ENCODE results near the gene LAMA2. TPM values are rescaled to one million over a fixed set of nuclear protein-coding genes. Genes with fewer than 3 reads are reported as not detected.
"Not testable (repeated sequence)": the region's sequence is repeated elsewhere in the genome, so short reads cannot be mapped to it uniquely, and the experiment has no call there.

Gene LAMA2
- total RNA-seq, 1 donor from 2014 or later, result 0.58 TPM

DNA sequence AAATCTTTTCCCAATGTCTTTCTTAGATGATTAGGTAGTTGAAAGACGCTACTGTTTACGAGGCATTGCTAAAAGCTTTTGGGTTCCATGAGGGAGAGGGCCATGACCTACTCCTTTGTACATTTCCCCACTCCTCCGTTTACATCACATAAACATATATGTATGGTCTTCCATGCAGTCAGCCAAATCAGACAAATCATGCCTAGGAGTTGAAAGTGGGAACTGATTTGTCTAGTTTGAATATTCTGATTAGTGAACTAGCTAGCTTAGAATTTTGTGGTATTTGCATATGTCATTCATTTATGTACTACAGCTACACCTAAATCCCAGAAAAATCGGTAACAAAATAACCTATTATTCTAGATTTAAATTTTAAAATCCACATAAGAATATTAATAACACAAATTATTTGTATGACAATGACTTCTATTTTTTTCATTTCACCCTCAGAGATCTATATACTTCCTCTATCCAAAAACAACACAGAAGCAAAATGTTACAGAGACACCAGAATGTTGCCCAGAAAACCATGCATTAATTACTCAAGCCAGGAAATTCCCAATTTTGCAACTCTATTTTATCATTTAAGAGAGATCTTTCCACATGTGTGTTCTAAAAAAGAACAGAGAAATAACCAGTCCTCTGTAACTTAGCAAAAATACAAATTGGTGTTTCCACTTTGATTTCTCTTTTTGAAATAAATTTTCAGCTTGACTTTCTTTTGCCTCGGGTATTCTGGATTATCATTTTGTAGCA, 231.9 kb downstream of the LAMA2 start:
- no peak for DNase-seq (ENCODE audit: extremely low read depth, low read depth, low spot score)

DNA sequence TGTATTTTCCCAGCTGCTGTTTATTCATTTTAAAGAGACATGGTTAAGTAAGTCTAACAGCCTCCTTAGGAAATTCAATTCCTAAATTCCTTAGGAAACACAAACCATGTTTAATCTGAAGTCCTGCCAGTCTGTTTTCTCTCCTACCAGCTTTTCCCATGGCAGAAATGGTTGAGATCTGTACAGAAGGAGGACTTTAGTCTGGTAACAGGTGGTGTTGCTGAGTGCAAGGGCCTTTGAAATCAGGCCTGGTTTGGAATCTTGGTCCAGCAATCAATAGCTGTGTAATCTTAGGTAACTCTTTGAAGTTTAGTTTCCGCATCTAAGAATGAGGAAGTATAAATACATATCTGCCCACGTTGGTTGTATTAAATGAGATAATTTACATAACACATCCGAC, 232.5 kb downstream of the LAMA2 start:
- no peak for DNase-seq (ENCODE audit: extremely low read depth, low read depth, low spot score)

DNA sequence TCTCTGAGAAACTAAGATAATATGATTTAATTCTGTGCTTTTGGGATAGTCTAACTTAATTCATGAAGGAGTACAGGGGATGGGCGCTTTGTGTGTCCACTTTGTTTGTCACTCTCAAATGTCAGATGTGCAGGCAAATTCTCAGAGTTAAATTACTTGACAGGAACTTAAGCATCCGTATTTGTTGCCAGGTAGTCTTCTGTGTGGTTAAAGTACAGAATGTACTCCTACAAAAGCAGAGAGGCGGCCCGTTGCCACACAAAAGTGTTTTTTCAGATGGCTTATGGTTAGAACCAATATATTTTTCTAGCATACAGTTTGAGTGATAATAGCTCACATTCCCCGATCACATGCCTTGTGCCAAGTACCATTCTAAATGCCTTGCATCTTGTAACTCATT, 234.4 kb downstream of the LAMA2 start:
- no peak for DNase-seq (ENCODE audit: extremely low read depth, low read depth, low spot score)

GRCh38 chr6:129120856-129121638, 238.1 kb downstream of the LAMA2 start:
- no peak for DNase-seq (ENCODE audit: extremely low read depth, low read depth, low spot score)

- DNase-seq (ENCODE audit: extremely low read depth, low read depth, low spot score), result no peak
Observed at GRCh38 chr6:129124347-129124746, 241.4 kb downstream of the LAMA2 start.

- no peak for DNase-seq (ENCODE audit: extremely low read depth, low read depth, low spot score)
Observed at GRCh38 chr6:129130106-129130505, 247.2 kb downstream of the LAMA2 start.

- no peak for DNase-seq (ENCODE audit: extremely low read depth, low read depth, low spot score)
Observed at GRCh38 chr6:129130959-129131681, 248.2 kb downstream of the LAMA2 start.

GRCh38 chr6:129133770-129134192, 250.8 kb downstream of the LAMA2 start:
- peak; percentile 44 for DNase-seq (ENCODE audit: extremely low read depth, low read depth, low spot score)

GRCh38 chr6:129134535-129134934, 251.6 kb downstream of the LAMA2 start:
- DNase-seq (ENCODE audit: extremely low read depth, low read depth, low spot score), result no peak

- no peak for DNase-seq (ENCODE audit: extremely low read depth, low read depth, low spot score)
Observed at GRCh38 chr6:129135451-129135850, 252.5 kb downstream of the LAMA2 start.

- no peak for DNase-seq (ENCODE audit: extremely low read depth, low read depth, low spot score)
Observed at GRCh38 chr6:129136751-129137150, 253.8 kb downstream of the LAMA2 start.

- DNase-seq (ENCODE audit: extremely low read depth, low read depth, low spot score), result no peak
Observed at GRCh38 chr6:129138739-129139405, 255.9 kb downstream of the LAMA2 start.

DNA sequence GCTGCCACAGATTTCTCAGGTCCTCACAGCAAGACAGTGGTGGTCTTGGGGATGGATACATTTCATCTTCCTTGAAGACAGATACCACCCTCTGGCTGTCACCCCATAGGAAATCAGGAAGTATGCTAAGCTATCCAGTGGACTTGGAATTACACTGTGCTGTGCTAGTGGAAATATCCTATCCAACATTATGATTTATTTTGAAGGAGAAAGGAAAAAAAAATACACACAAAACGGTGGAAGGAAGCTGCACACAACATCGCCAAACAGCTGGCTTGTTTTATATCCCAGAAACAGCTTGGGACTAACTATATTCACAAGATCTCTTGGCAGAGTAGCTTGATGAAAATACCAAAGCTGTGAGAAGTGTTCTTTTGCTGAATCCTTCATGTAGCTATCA, 257.6 kb downstream of the LAMA2 start:
- no peak for DNase-seq (ENCODE audit: extremely low read depth, low read depth, low spot score)

GRCh38 chr6:129141499-129141898, 258.6 kb downstream of the LAMA2 start:
- no peak for DNase-seq (ENCODE audit: extremely low read depth, low read depth, low spot score)

DNA sequence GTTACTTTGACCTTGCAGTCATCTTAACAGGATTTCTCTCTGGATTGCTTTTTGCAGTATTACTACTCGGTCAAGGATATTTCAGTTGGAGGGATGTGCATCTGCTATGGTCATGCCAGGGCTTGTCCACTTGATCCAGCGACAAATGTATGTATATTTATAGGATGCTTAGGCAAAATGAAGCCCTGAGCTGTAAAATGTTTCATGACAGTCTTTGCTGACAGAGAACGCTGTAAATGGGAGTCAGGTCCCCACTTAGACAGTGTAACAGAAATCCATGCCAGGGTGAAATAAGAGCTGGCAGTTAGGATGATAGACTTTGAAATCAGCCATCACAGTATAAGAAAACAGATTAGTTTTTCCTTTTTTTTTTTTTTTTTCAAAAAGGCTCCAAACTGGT, 264.0 kb downstream of the LAMA2 start:
- DNase-seq (ENCODE audit: extremely low read depth, low read depth, low spot score), result no peak

DNA sequence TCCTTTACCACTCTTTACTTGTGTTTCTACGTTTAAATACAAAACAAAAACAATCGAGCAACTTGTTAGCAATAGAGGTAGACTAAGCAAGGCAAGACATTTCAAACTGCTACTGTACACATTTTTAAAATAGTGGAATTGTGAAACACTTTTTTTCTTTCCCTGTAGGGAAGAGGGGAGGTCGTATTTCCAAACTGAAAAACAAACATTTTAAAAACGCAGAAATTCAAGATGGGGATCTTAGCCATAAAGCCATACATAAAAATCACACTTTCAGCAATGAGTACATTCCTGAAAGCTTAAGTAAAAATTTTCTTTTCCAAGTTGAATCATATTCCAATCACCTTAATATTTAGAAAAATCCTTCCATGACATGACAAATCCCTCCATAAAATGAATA, 267.6 kb downstream of the LAMA2 start:
- no peak for DNase-seq (ENCODE audit: extremely low read depth, low read depth, low spot score)

- DNase-seq (ENCODE audit: extremely low read depth, low read depth, low spot score), result no peak
Observed at GRCh38 chr6:129153257-129153656, 270.3 kb downstream of the LAMA2 start.

GRCh38 chr6:129159242-129159641, 276.3 kb downstream of the LAMA2 start:
- not testable (repeated sequence) for DNase-seq (ENCODE audit: extremely low read depth, low read depth, low spot score)

DNA sequence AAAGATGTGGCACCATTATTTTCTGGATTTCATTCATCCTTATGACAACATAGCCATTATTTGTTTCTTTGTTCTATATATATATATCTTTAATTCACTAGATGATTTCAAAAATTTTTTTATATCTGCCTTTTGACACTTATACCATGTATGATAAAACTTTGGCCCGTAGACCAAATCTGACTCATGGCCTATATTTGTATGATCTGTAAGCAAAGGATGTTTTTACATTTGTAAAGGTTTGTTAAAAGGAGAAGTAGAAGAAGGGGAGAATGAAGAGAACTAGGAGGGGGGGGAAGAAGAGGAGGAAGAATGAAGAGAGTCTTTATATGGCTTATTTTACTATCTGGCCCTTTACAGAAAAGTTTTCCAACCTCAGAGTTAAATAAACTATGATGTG, 279.7 kb downstream of the LAMA2 start:
- DNase-seq (ENCODE audit: extremely low read depth, low read depth, low spot score), result no peak

- no peak for DNase-seq (ENCODE audit: extremely low read depth, low read depth, low spot score)
Observed at GRCh38 chr6:129163551-129163950, 280.6 kb downstream of the LAMA2 start.

DNA sequence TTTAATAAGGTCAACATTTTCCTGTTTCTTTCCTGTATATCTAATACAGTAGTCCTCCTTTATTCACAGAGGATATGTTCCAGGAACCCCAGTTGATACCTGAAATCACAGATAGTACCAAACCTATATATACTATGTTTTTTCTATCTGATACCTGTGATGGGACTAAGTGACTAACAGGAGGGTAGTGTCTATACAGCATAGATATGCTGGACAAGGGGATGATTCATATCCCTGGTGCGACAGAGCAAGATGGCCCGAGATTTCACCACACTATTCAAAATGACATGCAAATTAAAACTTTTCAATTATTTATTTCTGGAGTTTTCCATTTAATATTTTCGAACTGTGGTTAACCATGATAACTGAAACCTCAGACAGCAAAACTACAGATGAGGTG, 281.1 kb downstream of the LAMA2 start:
- no peak for DNase-seq (ENCODE audit: extremely low read depth, low read depth, low spot score)
